ENCODE data around the gene LARP1. TPM values are rescaled to one million over a fixed set of nuclear protein-coding genes. Genes with fewer than 3 reads are reported as not detected.

LARP1 gene
- total RNA-seq, 2 donors from 2014 or later, result 92.4 to 98.1 TPM

- H3K27me3 ChIP-seq, result no peaks in the 10 kb centered on the region
- H3K27ac ChIP-seq, result no peak overlapping the region
- peaks cover 0 to 32% of the 10 kb centered on the region in 2 donors for H3K4me1 ChIP-seq
- no peak for DNase-seq (ENCODE audit: low spot score)
- no peak for TF ChIP-seq CTCF (IDR thresholded peaks at IDR 0.05)
- H3K4me3 ChIP-seq, result no peak overlapping the region
- no peaks in the 10 kb centered on the region for H3K9me3 ChIP-seq
- no peaks in the 10 kb centered on the region for H3K36me3 ChIP-seq
Observed at GRCh38 chr5:154844809-154845208, 89.6 kb downstream of the LARP1 start.

GRCh38 chr5:154849264-154849785 is 94.1 kb downstream of the LARP1 start:
- DNase-seq (ENCODE audit: low spot score), result no peak
- peaks cover 0 to 31% of the 10 kb centered on the region in 2 donors for H3K4me1 ChIP-seq
- no peaks in the 10 kb centered on the region for H3K9me3 ChIP-seq
- H3K36me3 ChIP-seq, result no peaks in the 10 kb centered on the region
- peak overlapping the region; percentile 49 to 60 for H3K4me3 ChIP-seq
- H3K27ac ChIP-seq, result peak overlapping the region; percentile 87 to 88
- no peak for TF ChIP-seq CTCF (IDR thresholded peaks at IDR 0.05)
- no peaks in the 10 kb centered on the region for H3K27me3 ChIP-seq

- peak overlapping the region; percentile 87 to 88 for H3K27ac ChIP-seq
- H3K27me3 ChIP-seq, result no peaks in the 10 kb centered on the region
- H3K9me3 ChIP-seq, result no peaks in the 10 kb centered on the region
- H3K4me3 ChIP-seq, result peak overlapping the region; percentile 49 to 60
- H3K4me1 ChIP-seq, result peaks cover 0 to 31% of the 10 kb centered on the region in 2 donors
- no peak for TF ChIP-seq CTCF (IDR thresholded peaks at IDR 0.05)
- no peak for DNase-seq (ENCODE audit: low spot score)
- H3K36me3 ChIP-seq, result no peaks in the 10 kb centered on the region
Observed at GRCh38 chr5:154849791-154850201, 94.6 kb downstream of the LARP1 start.

GRCh38 chr5:154850255-154851062 is 95.3 kb downstream of the LARP1 start, which contains the start of gene FAXDC2:
Gene FAXDC2 (minus strand): TSS chr5:154850603. CDS start chr5:154838178, 12,425 bp downstream.
- H3K4me1 ChIP-seq, result peaks cover 0 to 27% of the 10 kb centered on the region in 2 donors
- H3K27ac ChIP-seq, result peak within 1 kb of the TSS; percentile 87 to 88
- H3K4me3 ChIP-seq, result peak within 1 kb of the TSS; percentile 49 to 60
- no peaks in the 10 kb centered on the region for H3K9me3 ChIP-seq
- no peaks in the 10 kb centered on the region for H3K27me3 ChIP-seq
- no peaks in the 10 kb centered on the region for H3K36me3 ChIP-seq
- DNase-seq (ENCODE audit: low spot score), result peak; percentile 93
- TF ChIP-seq CTCF (IDR thresholded peaks at IDR 0.05), result no peak

- no peak overlapping the region for H3K4me3 ChIP-seq
Observed at GRCh38 chr5:154851351-154851750, 96.2 kb downstream of the LARP1 start.

More at GRCh38 chr5:154851351-154851750, 96.2 kb downstream of the LARP1 start:
- H3K9me3 ChIP-seq, result no peaks in the 10 kb centered on the region
- no peaks in the 10 kb centered on the region for H3K36me3 ChIP-seq
- H3K27me3 ChIP-seq, result no peaks in the 10 kb centered on the region
- peaks cover 0 to 27% of the 10 kb centered on the region in 2 donors for H3K4me1 ChIP-seq
- DNase-seq (ENCODE audit: low spot score), result no peak
- TF ChIP-seq CTCF (IDR thresholded peaks at IDR 0.05), result no peak
- peak overlapping the region; percentile 87 to 88 for H3K27ac ChIP-seq
